HepG2 (cell line): ENCODE data around the gene ARHGAP5. TPM values are rescaled to one million over a fixed set of nuclear protein-coding genes. Genes with fewer than 3 reads are reported as not detected.

Experiments used
- ATF3 ChIP-seq: sonication (generic); formaldehyde crosslinking; IDR thresholded peaks from 2 replicates; pipeline ENCODE4 v1.4.0; 2020; ENCODE audit warnings: missing genetic modification reagents
- CENPBD1 ChIP-seq: sonication (generic); formaldehyde crosslinking; IDR thresholded peaks from 2 replicates; pipeline ENCODE4 v1.8.0; 2022; ENCODE audit warnings: missing genetic modification reagents, low read depth, mild to moderate bottlenecking, borderline replicate concordance
- HMG20A ChIP-seq: IDR thresholded peaks from 2 replicates; pipeline ENCODE4 v1.6.1; 2016; ENCODE audit warnings: borderline replicate concordance
- HOXA5 ChIP-seq: sonication (generic); formaldehyde crosslinking; IDR thresholded peaks from 2 replicates; pipeline ENCODE4 v1.4.0; 2020; ENCODE audit warnings: missing genetic modification reagents
- IKZF5 ChIP-seq: IDR thresholded peaks from 2 replicates; pipeline ENCODE4 v1.6.1; 2018; ENCODE audit warnings: missing genetic modification reagents, mild to moderate bottlenecking, missing compliant biosample characterization
- MATR3 ChIP-seq: sonication (generic); formaldehyde crosslinking; IDR thresholded peaks from 2 replicates; pipeline ENCODE4 v1.4.0; 2020; ENCODE audit warnings: missing genetic modification reagents
- PCBP2 ChIP-seq: fragments of 200-400 bp; formaldehyde crosslinking; optimal IDR thresholded peaks from 2 replicates; pipeline ENCODE3; 2018; ENCODE audit warnings: low read length, low read depth; ENCODE audit not compliant: poor library complexity, severe bottlenecking
- POGK ChIP-seq: sonication (generic); formaldehyde crosslinking; conservative IDR thresholded peaks from 2 replicates; pipeline ENCODE4 v1.8.0; 2022; ENCODE audit warnings: mild to moderate bottlenecking, moderate library complexity, missing genetic modification reagents
- PTBP1 ChIP-seq: fragments of 200-400 bp; formaldehyde crosslinking; IDR thresholded peaks from 2 replicates; pipeline ENCODE4 v1.6.1; 2018; ENCODE audit warnings: low read length, low read depth; ENCODE audit not compliant: poor library complexity, severe bottlenecking
- SAP130 ChIP-seq: IDR thresholded peaks from 2 replicates; pipeline ENCODE4 v1.6.1; 2016; ENCODE audit warnings: low read depth
- SP4 ChIP-seq: sonication (generic); formaldehyde crosslinking; IDR thresholded peaks from 2 replicates; pipeline ENCODE4 v1.8.1; 2023; ENCODE audit warnings: mild to moderate bottlenecking, missing genetic modification reagents
- THAP7 ChIP-seq: sonication (generic); formaldehyde crosslinking; IDR thresholded peaks from 2 replicates; pipeline ENCODE4 v1.8.1; 2023; ENCODE audit warnings: mild to moderate bottlenecking, missing genetic modification reagents
- ZBTB33 ChIP-seq: sonication (generic); formaldehyde crosslinking; IDR thresholded peaks from 2 replicates; pipeline ENCODE4 v1.4.0; 2020; ENCODE audit warnings: missing genetic modification reagents
- ZKSCAN1 ChIP-seq: fragments of 150-350 bp; IDR thresholded peaks from 2 replicates; pipeline ENCODE4 v1.6.1; 2014; ENCODE audit warnings: low read length
- ZNF335 ChIP-seq: sonication (generic); formaldehyde crosslinking; IDR thresholded peaks from 2 replicates; pipeline ENCODE4 v1.4.0; 2020; ENCODE audit warnings: missing genetic modification reagents
- ZNF34 ChIP-seq: sonication (generic); formaldehyde crosslinking; IDR thresholded peaks from 2 replicates; pipeline ENCODE4 v1.4.0; 2020; ENCODE audit warnings: mild to moderate bottlenecking, missing genetic modification reagents, borderline replicate concordance
- ZNF597 ChIP-seq: sonication (generic); formaldehyde crosslinking; IDR thresholded peaks from 2 replicates; pipeline ENCODE4 v1.5.0; 2020; ENCODE audit warnings: missing genetic modification reagents
- ZNF768 ChIP-seq: sonication (generic); formaldehyde crosslinking; IDR thresholded peaks from 2 replicates; pipeline ENCODE4 v1.4.0; 2020; ENCODE audit warnings: missing genetic modification reagents
- ZSCAN30 ChIP-seq: sonication (generic); formaldehyde crosslinking; IDR thresholded peaks from 2 replicates; pipeline ENCODE4 v1.5.0; 2020; ENCODE audit warnings: mild to moderate bottlenecking, missing genetic modification reagents
- polyA plus RNA-seq, 8 experiments: library from polyadenylated mRNA; depleted of rRNA in 3 of 8; stranded (reverse) in 7 of 8; unstranded in 1 of 8; fragments of >200 nt; fragmentation: Illumina TruSeq in 4 of 8; extraction: Trizol in 4 of 8; gene quantifications; 2 replicates each; pipeline versions ENCODE4 v1.2.1 to v1.2.3, GENCODE V29; 2011 to 2016; ENCODE audit warnings: low read depth in 4 of 8, missing spikeins in 1 of 8, mixed read lengths in 1 of 8; ENCODE audit not compliant: insufficient read depth in 1 of 8
- total RNA-seq, 5 experiments: library from RNA; depleted of rRNA; stranded (reverse); fragments of >200 nt; fragmentation: Illumina TruSeq; extraction: Trizol; gene quantifications; 2 replicates each; pipeline ENCODE4 v1.2.3, GENCODE V29; 2016; ENCODE audit warnings: low read depth in 1 of 5

Gene ARHGAP5
- total and polyA plus RNA-seq, 2 of the 13 experiments (the other 11 are each of a cell fraction or from before 2014, with no cell fraction given) = 33.7 to 144 TPM

GRCh38 chr14:32078023-32078857 lies 1.1 kb downstream of the ARHGAP5 start (continued):
- TF ChIP-seq CENPBD1 (CRISPR knock-in tag) = no peak
- TF ChIP-seq ZNF597 = no peak
- peak; percentile 23 for TF ChIP-seq PCBP2
- TF ChIP-seq POGK = no peak
- no peak for TF ChIP-seq ATF3
- TF ChIP-seq ZNF34 (CRISPR knock-in tag) = no peak; the same call in 1 of the 2 replicates
- TF ChIP-seq ZNF335 (CRISPR knock-in tag) = peak; percentile 45; the same call in 1 of the 2 replicates
- peak; percentile 81 for TF ChIP-seq SAP130
- peak; percentile 91 for TF ChIP-seq PTBP1
- TF ChIP-seq ZBTB33 (CRISPR knock-in tag) = no peak
- TF ChIP-seq ZKSCAN1 = no peak; the same call in 1 of the 2 replicates
- TF ChIP-seq HMG20A (CRISPR knock-in tag) = peak; percentile 37; the same call in 1 of the 2 replicates
- TF ChIP-seq HOXA5 (CRISPR knock-in tag) = 0 out of 2 replicates have a peak, but pooled peaks have one; percentile 23
- no peak for TF ChIP-seq ZNF768 (CRISPR knock-in tag)
- no peak for TF ChIP-seq MATR3 (CRISPR knock-in tag)
- TF ChIP-seq IKZF5 (CRISPR knock-in tag) = peak; percentile 66; the same call in 1 of the 2 replicates
- 0 out of 2 replicates have a peak, but pooled peaks have one; percentile 36 for TF ChIP-seq ZSCAN30 (CRISPR knock-in tag)
- TF ChIP-seq SP4 (CRISPR knock-in tag) = no peak
- TF ChIP-seq THAP7 (CRISPR knock-in tag) = no peak
